Hematopoietic multipotent progenitor cell treated with erythropoietin and hydrocortisone succinate and interleukin-3 and kit ligand, for 6 days (in vitro differentiated cells): ENCODE results near the gene PIK3R2.

Experiments used
- DNase-seq: peaks from one replicate; pipeline ENCODE4 v3.0.0-alpha.2; 2015

The PIK3R2 gene

DNA sequence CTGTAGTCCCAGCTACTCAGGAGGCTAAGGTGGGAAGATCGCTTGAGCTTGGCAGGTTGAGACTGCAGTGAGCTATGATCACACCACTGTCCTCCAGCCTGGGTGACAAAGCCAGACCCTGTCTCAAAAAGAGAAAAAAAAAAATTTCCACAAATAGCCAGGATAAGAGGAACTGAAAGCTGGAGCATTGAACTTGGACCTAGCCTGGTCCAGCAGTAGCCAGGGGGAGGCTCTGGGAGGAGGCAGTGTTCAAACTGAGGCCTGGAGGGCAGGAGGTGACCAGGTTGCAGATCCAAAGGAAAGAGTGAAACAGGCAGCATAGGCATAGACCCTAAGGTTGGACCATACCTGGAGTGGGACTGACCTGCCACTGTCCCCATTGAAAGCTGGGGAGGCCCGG, 26.9 kb upstream of the PIK3R2 start:
- no peak for DNase-seq

DNA sequence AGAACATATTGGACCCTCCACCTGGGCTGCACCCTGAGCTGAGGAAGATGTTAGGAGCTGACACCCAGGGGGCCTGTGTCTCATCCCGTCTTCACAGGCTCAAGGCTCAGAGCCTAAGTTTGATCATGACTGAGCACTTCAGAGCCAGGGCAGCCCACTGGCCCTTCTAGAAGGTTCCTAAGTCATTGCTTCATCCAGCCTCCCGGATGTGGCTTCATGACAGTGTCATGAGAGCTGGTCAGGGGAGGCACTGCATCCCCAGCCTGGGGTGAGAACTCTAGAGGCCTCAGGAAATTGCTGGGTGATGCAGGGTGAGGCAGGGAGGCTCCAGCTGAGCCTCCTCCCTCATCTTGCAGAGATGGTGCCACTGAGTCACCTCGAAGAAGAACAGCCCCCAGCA, 24.9 kb upstream of the PIK3R2 start:
- DNase-seq, result no peak

- no peak for DNase-seq
Measured at GRCh38 chr19:18128805-18129204, 24.2 kb upstream of the PIK3R2 start.

- no peak for DNase-seq
Measured at GRCh38 chr19:18130523-18131242, 22.3 kb upstream of the PIK3R2 start.

DNA sequence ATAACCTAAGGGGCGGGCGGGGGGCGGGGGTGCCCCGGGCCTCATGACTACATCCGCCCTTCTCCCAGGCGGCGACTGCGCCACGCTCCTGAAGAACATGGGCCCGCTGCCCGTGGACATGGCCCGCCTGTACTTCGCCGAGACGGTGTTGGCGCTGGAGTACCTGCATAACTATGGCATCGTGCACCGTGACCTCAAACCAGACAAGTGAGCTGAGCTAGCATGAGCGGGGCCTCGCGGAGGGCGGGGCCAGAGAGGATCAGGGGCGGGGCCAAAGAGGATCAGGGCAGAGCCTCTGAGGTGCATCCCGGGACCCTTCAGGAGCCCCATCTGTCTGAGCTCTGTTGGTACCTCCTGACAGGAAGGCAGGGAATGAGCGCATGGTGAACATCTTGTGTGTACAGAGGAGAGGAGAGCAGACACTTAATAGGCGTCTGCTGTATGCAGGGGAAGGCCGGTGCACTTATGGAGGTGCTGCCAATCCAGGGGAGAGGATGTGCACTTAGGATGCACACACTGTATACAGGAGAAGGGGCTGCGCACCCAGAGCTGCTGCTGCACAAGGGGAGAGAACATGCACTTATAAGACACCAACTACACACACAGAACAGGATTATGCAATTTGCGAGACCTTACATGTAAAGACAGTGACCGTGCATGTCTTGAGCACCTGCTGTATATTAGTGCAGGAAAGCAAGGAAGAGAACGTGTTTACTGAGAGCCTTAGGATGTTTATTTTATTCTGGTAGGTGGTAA, 20.9 kb upstream of the PIK3R2 start:
- no peak for DNase-seq

DNA sequence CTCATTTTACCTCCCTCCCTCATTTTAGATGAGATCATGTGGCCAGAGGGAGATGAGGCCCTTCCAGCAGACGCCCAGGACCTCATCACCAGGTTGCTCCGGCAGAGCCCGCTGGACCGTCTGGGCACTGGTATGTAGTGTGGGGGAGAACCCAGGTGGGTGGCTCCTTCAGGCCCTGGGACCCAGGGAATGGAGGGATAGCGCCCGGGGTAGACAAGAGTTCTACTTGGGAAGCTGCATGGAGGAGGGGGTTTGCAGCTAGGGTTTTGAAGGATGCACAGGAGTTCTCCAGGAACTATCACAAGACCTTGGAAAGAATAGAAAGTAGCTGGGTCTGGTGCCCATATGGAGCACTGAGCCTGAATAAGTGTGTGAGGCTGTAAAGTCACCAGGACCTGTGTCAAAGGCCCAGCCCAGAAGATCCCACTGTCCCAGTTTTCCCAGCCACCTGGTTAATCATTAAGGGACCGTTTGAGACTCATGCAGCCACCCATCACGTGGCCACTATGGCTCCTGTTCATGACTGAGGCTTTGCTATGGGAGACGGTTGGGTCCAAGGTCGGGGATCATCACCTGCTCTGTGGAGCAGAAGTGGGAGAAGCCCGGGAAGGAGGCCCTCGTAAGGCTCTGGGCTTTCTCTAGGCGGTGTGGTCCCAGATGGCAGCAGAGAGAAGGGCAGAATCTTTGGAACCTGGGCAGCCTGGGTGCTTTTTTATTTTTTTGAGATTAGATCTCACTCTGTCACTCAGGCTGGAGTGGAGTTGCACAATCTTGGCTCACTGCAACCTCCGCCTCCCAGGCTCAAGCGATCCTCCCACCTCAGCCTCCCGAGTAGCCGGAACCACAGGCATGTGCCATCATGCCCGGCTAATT, 17.0 kb upstream of the PIK3R2 start:
- DNase-seq, result no peak

DNA sequence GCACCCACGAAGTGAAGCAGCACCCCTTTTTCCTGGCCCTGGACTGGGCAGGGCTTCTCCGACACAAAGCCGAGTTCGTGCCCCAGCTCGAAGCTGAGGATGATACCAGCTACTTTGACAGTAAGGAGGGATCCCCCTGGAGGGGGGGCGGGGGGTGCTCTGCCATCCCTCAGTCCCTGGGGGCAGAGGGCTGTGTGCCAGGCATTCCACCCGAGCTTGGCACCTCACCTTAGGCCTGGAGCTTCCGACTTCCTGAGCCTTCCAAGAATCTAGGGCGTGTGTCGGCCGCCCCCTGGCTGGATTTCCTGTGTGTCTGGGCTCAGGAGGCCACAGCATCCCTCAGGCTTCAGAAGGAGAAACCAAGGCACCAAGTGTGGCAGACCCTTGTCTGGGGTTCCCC, 15.7 kb upstream of the PIK3R2 start:
- no peak for DNase-seq

- DNase-seq, result no peak
Measured at GRCh38 chr19:18137657-18138339, 15.2 kb upstream of the PIK3R2 start.

GRCh38 chr19:18140473-18140872, 12.5 kb upstream of the PIK3R2 start:
- no peak for DNase-seq

DNA sequence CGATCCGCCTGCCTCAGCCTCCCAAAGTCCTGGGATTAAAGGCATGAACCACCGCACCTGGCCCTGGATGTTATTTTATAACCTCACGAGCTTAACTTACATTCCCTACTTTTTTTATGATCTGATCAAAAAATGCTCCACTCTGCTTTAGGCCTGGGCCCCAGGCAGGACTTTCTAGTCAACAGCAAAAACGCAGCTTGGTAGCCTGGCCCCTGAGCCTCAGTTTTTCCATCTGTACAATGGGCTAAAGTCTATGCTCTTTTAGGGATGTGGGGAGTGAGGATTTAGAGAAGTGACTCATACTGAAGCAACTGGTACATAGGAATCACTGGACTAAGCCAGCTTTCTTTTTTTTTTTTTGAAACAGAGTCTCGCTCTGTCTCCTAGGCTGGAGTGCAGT, 11.9 kb upstream of the PIK3R2 start:
- no peak for DNase-seq

- no peak for DNase-seq
Measured at GRCh38 chr19:18143902-18144301, 9.1 kb upstream of the PIK3R2 start.

GRCh38 chr19:18144361-18144760, 8.6 kb upstream of the PIK3R2 start:
- no peak for DNase-seq

DNA sequence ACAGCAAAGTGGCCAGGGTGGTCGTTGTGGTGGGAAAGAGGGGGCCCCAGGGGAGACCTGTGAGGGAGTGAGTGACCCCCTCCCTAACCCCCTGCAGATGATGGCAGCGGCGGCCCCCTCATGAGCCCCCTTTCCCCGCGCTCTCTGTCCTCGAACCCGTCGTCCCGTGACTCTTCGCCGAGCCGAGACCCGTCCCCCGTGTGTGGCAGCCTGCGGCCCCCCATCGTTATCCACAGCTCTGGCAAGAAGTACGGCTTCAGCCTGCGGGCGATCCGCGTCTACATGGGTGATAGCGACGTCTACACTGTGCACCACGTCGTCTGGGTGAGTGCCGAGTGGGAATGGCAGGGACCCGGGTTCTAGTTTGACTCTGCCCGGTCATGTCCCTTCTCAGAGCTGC, 8.1 kb upstream of the PIK3R2 start:
- no peak for DNase-seq

DNA sequence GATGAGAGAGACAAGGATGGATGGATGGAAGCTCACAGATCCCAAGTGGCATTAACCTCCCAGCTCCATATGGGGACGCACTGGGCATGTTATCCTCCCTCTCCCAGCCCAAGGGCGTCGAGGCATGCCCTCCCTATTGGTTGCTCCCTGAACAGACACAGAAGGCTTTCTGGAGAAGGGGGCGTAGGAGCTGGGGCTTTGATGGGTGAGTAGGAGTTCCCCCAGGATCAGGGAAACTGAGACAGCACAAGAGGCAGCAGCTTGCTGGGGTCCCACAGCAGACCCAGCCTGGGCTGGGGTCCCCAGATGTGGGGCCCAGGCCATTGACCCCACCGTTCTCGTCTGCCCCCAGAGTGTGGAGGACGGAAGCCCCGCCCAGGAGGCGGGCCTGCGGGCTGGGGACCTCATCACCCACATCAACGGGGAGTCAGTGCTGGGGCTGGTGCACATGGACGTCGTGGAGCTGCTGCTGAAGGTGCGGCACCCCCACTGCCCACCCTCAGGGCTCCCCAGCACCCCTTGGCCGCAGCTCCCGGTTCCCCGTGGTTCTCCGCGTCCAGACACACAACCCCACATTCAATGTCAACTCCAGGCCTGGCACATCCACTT, 7.5 kb upstream of the PIK3R2 start:
- no peak for DNase-seq

GRCh38 chr19:18147396-18147795, 5.6 kb upstream of the PIK3R2 start:
- DNase-seq, result no peak

- DNase-seq, result no peak
Measured at GRCh38 chr19:18149596-18149975, 3.4 kb upstream of the PIK3R2 start.

- no peak for DNase-seq
Measured at GRCh38 chr19:18150776-18151624, 2.0 kb upstream of the PIK3R2 start.

GRCh38 chr19:18152442-18152816, 534 bp upstream of the PIK3R2 start:
- peak; percentile 100 for DNase-seq

DNA sequence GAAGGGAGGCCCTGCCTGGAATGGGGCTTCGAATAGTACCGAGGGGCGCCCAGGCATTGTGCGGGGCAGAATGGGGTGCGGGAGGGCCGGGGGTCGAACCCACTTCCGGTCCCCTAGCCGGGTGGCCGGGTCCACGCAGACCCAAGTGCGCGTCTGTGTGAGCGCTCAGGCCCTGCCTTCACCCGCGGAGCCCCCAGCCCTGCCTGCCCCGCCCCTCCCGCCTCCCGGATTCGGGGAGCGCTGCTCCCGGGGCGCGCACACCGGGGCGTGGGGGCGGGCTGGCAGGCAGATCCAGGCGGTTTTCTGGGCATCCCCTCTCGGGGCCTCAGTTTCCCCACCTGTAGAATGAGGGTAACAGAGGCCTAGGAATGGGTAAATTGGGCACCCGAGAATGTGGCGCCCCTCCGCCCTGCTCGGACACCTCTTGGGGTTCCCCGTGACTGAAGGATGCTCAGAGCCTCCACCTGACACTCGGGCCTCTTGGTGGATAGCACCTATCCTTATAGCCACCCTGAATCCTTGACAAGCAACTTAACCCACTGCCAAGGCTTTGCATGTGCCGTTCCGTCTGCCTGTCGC, 682 bp downstream of the PIK3R2 start:
- DNase-seq, result no peak

GRCh38 chr19:18155095-18156087, 2.4 kb downstream of the PIK3R2 start:
- DNase-seq, result no peak
